NB4 (cell line): ENCODE results near the gene TMEM135.

Source experiments
- TF ChIP-seq, protein P1 (sequence below): IDR thresholded peaks from one replicate; pipeline ENCODE4 v1.5.1; 2012; ENCODE audit warnings: low read depth, low read length
- TF ChIP-seq, protein P2 (sequence below): IDR thresholded peaks from 2 replicates; pipeline ENCODE4 v1.6.1; 2011; ENCODE audit warnings: low read depth, low read length

DNA sequence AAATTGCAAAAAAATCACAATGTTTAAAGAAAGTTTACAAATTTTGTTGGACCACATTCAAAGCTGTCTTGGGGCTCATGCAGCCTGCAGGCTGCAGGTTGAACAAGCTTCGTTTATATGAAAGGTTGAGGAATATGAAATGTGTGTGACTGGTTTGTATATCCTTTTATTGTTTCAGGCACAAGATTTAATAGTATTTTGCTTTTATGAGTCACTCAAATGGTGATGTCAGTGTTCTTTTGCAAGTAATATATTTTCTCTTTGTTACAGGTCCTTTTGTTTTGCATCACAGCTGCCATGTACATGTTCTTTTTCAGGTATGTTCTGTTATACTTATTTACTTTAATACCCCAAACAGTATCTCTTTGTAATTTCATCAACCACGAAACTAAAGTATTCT, 198.6 kb downstream of the TMEM135 start:
- TF ChIP-seq, protein P1, sequence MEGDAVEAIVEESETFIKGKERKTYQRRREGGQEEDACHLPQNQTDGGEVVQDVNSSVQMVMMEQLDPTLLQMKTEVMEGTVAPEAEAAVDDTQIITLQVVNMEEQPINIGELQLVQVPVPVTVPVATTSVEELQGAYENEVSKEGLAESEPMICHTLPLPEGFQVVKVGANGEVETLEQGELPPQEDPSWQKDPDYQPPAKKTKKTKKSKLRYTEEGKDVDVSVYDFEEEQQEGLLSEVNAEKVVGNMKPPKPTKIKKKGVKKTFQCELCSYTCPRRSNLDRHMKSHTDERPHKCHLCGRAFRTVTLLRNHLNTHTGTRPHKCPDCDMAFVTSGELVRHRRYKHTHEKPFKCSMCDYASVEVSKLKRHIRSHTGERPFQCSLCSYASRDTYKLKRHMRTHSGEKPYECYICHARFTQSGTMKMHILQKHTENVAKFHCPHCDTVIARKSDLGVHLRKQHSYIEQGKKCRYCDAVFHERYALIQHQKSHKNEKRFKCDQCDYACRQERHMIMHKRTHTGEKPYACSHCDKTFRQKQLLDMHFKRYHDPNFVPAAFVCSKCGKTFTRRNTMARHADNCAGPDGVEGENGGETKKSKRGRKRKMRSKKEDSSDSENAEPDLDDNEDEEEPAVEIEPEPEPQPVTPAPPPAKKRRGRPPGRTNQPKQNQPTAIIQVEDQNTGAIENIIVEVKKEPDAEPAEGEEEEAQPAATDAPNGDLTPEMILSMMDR: no peak
- TF ChIP-seq, protein P2, sequence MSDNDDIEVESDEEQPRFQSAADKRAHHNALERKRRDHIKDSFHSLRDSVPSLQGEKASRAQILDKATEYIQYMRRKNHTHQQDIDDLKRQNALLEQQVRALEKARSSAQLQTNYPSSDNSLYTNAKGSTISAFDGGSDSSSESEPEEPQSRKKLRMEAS: no peak
